Coronary artery (tissue), 2 donors: ENCODE measurements around the gene EPHA4.

Experiments used
- DNase-seq: peaks from one replicate; pipeline ENCODE4 v3.0.0-alpha.2; 2017; ENCODE audit warnings: low spot score
- H3K27ac ChIP-seq, 2 donors: fragments of 200-600 bp; sonication (generic); one replicate each; pipeline ENCODE4 v1.5.1; 2016 to 2019
- H3K4me3 ChIP-seq: fragments of 200-600 bp; sonication (generic); 2 replicates; pipeline ENCODE4 v1.5.1; 2016; ENCODE audit warnings: mild to moderate bottlenecking, moderate library complexity
- CTCF ChIP-seq: fragments of 200-600 bp; sonication (generic); IDR thresholded peaks from one replicate; pipeline ENCODE4 v1.5.1; 2019; ENCODE audit warnings: antibody characterized with exemption

Gene EPHA4

GRCh38 chr2:221372159-221372884 lies 199.8 kb downstream of the EPHA4 start:
- TF ChIP-seq CTCF, result no peak
- H3K27ac ChIP-seq, result no peak overlapping the region
- H3K4me3 ChIP-seq, result no peak overlapping the region
- no peak for DNase-seq

- TF ChIP-seq CTCF, result no peak
Measured at GRCh38 chr2:221371347-221371746, 200.8 kb downstream of the EPHA4 start.

GRCh38 chr2:221370857-221371211 lies 201.3 kb downstream of the EPHA4 start:
- Histone ChIP-seq H3K4me3 (no peak overlapping the region), H3K27ac (no peak overlapping the region)
- no peak for DNase-seq
- TF ChIP-seq CTCF, result no peak

More at GRCh38 chr2:221371347-221371746, 200.8 kb downstream of the EPHA4 start:
- DNase-seq, result no peak
- Histone ChIP-seq H3K4me3 (no peak overlapping the region), H3K27ac (no peak overlapping the region)

DNA sequence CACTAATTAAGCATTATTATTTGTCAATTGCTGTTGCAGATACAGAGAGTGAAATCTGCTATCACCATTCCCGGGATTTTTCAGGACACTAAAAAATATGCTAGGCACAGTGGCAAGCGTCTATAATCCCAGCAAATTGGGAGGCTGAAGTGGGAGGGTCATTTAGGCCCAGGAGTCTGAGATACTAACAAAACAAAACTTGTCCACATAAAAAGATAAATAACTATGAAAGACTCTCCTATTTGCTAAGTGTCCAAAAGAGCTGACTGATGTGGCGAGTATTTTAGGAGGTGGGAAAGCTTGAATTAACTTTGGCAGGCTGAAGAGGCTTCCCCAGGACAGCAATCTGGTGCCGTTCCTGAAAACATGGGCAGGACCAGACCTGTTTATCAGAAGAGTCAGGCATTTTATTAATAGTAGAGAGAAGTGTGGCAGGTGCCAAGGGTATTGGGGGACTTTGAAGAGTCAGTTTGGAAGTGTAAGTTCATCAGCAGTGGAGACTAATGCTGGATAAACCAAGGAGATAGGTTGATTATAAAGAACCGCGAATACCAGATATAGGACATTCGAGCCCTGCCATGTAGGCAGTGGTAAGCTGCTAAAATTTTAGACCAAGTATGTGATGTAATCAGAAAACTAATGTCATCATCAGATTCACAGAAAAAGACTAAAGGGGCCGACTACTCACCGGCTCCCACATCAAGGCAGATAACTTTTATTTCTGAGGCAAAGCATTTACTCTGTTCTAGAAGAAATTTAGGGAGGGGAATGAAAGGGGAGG lies 201.8 kb downstream of the EPHA4 start:
- H3K27ac ChIP-seq, result no peak overlapping the region
- TF ChIP-seq CTCF, result no peak
- DNase-seq, result no peak
- H3K4me3 ChIP-seq, result no peak overlapping the region
